HepG2 (cell line): ENCODE results near the gene PRIM2.
"Not testable (repeated sequence)": the region's sequence is repeated elsewhere in the genome, so short reads cannot be mapped to it uniquely, and the experiment has no call there.

ENCODE experiments used
- CREB1 ChIP-seq, 2 experiments: fragments of 450-650 bp in 1 of 2; IDR thresholded peaks; 2 replicates each; pipeline ENCODE4 v1.6.1; 2016 to 2017; ENCODE audit warnings: control low read depth in 1 of 2, mild to moderate bottlenecking in 1 of 2, missing compliant biosample characterization in 1 of 2, missing genetic modification characterization in 1 of 2
- CTCF ChIP-seq: sonication (generic); formaldehyde crosslinking; IDR thresholded peaks from 2 replicates; pipeline ENCODE4 v1.5.0; 2020; ENCODE audit warnings: mild to moderate bottlenecking, missing genetic modification reagents, moderate library complexity
- JUNB ChIP-seq: sonication (generic); formaldehyde crosslinking; IDR thresholded peaks from 2 replicates; pipeline ENCODE4 v1.8.0; 2022; ENCODE audit warnings: missing genetic modification reagents, mild to moderate bottlenecking, borderline replicate concordance
- KMT2A ChIP-seq: sonication (generic); formaldehyde crosslinking; IDR thresholded peaks from 2 replicates; pipeline ENCODE4 v1.4.0; 2020; ENCODE audit warnings: missing genetic modification reagents
- PAWR ChIP-seq: sonication (generic); formaldehyde crosslinking; IDR thresholded peaks from 2 replicates; pipeline ENCODE4 v1.4.0; 2020; ENCODE audit warnings: missing genetic modification reagents, mild to moderate bottlenecking, borderline replicate concordance
- RAD21 ChIP-seq: fragments of 450-650 bp; formaldehyde crosslinking; IDR thresholded peaks from 2 replicates; pipeline ENCODE4 v1.5.0; 2020; ENCODE audit warnings: mild to moderate bottlenecking
- SOX6 ChIP-seq, 2 experiments: fragments of 450-650 bp in 1 of 2; sonication (generic) in 1 of 2; formaldehyde crosslinking in 1 of 2; IDR thresholded peaks; 2 replicates each; pipeline versions ENCODE4 v1.4.0 to v1.6.1; 2017 to 2020; ENCODE audit warnings: antibody characterized with exemption in 1 of 2, mild to moderate bottlenecking in 1 of 2, missing genetic modification reagents in 1 of 2
- TBP ChIP-seq: sonication (generic); formaldehyde crosslinking; IDR thresholded peaks from 2 replicates; pipeline ENCODE4 v1.5.0; 2020; ENCODE audit warnings: missing genetic modification reagents
- ZFX ChIP-seq: sonication (generic); formaldehyde crosslinking; IDR thresholded peaks from 2 replicates; pipeline ENCODE4 v1.4.0; 2020; ENCODE audit warnings: mild to moderate bottlenecking, low read depth, missing genetic modification reagents, moderate library complexity
- ZNF20 ChIP-seq: sonication (generic); formaldehyde crosslinking; IDR thresholded peaks from 2 replicates; pipeline ENCODE4 v1.4.0; 2020; ENCODE audit warnings: mild to moderate bottlenecking, moderate library complexity, missing genetic modification reagents
- ZNF280B ChIP-seq: sonication (generic); formaldehyde crosslinking; IDR thresholded peaks from 2 replicates; pipeline ENCODE4 v1.5.0; 2020; ENCODE audit warnings: missing genetic modification reagents, mild to moderate bottlenecking, borderline replicate concordance
- TF ChIP-seq, protein P1 (sequence below): sonication (generic); formaldehyde crosslinking; IDR thresholded peaks from 2 replicates; pipeline ENCODE4 v1.5.1; 2020; ENCODE audit warnings: mild to moderate bottlenecking, missing genetic modification reagents, moderate library complexity
- TF ChIP-seq, protein P2 (sequence below), 2 experiments: IDR thresholded peaks; 2 replicates each; pipeline ENCODE4 v1.6.1; 2011 to 2012; ENCODE audit warnings: low read length in 2 of 2, borderline replicate concordance in 1 of 2, low read depth in 1 of 2, mild to moderate bottlenecking in 1 of 2, moderate library complexity in 1 of 2

GRCh38 chr6:57445790-57446468 is 128.5 kb downstream of the PRIM2 start:
- TF ChIP-seq KMT2A (CRISPR knock-in tag); JUNB (CRISPR knock-in tag); SOX6 (IDR thresholded peaks at IDR 0.05); SOX6 (CRISPR knock-in tag; IDR thresholded peaks at IDR 0.05); CTCF (CRISPR knock-in tag); ZNF280B (CRISPR knock-in tag); CREB1 (IDR thresholded peaks at IDR 0.05); CREB1 (CRISPR knock-in tag; IDR thresholded peaks at IDR 0.05); ZFX (CRISPR knock-in tag); ZNF20 (CRISPR knock-in tag); PAWR (CRISPR knock-in tag); TBP (CRISPR knock-in tag); RAD21 (CRISPR knock-in tag): not testable (repeated sequence)
- TF ChIP-seq, protein P1, sequence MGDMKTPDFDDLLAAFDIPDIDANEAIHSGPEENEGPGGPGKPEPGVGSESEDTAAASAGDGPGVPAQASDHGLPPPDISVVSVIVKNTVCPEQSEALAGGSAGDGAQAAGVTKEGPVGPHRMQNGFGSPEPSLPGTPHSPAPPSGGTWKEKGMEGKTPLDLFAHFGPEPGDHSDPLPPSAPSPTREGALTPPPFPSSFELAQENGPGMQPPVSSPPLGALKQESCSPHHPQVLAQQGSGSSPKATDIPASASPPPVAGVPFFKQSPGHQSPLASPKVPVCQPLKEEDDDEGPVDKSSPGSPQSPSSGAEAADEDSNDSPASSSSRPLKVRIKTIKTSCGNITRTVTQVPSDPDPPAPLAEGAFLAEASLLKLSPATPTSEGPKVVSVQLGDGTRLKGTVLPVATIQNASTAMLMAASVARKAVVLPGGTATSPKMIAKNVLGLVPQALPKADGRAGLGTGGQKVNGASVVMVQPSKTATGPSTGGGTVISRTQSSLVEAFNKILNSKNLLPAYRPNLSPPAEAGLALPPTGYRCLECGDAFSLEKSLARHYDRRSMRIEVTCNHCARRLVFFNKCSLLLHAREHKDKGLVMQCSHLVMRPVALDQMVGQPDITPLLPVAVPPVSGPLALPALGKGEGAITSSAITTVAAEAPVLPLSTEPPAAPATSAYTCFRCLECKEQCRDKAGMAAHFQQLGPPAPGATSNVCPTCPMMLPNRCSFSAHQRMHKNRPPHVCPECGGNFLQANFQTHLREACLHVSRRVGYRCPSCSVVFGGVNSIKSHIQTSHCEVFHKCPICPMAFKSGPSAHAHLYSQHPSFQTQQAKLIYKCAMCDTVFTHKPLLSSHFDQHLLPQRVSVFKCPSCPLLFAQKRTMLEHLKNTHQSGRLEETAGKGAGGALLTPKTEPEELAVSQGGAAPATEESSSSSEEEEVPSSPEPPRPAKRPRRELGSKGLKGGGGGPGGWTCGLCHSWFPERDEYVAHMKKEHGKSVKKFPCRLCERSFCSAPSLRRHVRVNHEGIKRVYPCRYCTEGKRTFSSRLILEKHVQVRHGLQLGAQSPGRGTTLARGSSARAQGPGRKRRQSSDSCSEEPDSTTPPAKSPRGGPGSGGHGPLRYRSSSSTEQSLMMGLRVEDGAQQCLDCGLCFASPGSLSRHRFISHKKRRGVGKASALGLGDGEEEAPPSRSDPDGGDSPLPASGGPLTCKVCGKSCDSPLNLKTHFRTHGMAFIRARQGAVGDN (CRISPR knock-in tag): not testable (repeated sequence)
- TF ChIP-seq, protein P2, sequence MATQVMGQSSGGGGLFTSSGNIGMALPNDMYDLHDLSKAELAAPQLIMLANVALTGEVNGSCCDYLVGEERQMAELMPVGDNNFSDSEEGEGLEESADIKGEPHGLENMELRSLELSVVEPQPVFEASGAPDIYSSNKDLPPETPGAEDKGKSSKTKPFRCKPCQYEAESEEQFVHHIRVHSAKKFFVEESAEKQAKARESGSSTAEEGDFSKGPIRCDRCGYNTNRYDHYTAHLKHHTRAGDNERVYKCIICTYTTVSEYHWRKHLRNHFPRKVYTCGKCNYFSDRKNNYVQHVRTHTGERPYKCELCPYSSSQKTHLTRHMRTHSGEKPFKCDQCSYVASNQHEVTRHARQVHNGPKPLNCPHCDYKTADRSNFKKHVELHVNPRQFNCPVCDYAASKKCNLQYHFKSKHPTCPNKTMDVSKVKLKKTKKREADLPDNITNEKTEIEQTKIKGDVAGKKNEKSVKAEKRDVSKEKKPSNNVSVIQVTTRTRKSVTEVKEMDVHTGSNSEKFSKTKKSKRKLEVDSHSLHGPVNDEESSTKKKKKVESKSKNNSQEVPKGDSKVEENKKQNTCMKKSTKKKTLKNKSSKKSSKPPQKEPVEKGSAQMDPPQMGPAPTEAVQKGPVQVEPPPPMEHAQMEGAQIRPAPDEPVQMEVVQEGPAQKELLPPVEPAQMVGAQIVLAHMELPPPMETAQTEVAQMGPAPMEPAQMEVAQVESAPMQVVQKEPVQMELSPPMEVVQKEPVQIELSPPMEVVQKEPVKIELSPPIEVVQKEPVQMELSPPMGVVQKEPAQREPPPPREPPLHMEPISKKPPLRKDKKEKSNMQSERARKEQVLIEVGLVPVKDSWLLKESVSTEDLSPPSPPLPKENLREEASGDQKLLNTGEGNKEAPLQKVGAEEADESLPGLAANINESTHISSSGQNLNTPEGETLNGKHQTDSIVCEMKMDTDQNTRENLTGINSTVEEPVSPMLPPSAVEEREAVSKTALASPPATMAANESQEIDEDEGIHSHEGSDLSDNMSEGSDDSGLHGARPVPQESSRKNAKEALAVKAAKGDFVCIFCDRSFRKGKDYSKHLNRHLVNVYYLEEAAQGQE (IDR thresholded peaks at IDR 0.05; ENCODE audit: borderline replicate concordance in 1 of 2, low read depth in 1 of 2, low read length in 2 of 2): not testable (repeated sequence)
